Upper lobe of left lung (tissue), 4 donors: ENCODE data around the gene FCN3.

Source experiments
- EP300 ChIP-seq, 4 donors: sonication (generic); formaldehyde crosslinking; IDR thresholded peaks; one replicate each; pipeline ENCODE4 v1.5.1; 2017; ENCODE audit warnings: antibody characterized with exemption in 4 of 4, control low read depth in 2 of 4
- POLR2A ChIP-seq, 4 donors: fragments of 450-650 bp; IDR thresholded peaks; one replicate each; pipeline ENCODE4 v1.5.1; 2016 to 2017; ENCODE audit warnings: antibody characterized with exemption in 4 of 4, mild to moderate bottlenecking in 2 of 4

- no peak for TF ChIP-seq EP300 (IDR thresholded peaks at IDR 0.05)
- TF ChIP-seq POLR2A (IDR thresholded peaks at IDR 0.05) = no peak
Observed at GRCh38 chr1:27397110-27397509, 22.5 kb upstream of the FCN3 start.
